Immature natural killer cell (primary cell): ENCODE measurements around the gene IDI2. TPM values are rescaled to one million over a fixed set of nuclear protein-coding genes. Genes with fewer than 3 reads are reported as not detected.
"Not testable (repeated sequence)": the region's sequence is repeated elsewhere in the genome, so short reads cannot be mapped to it uniquely, and the experiment has no call there.

Experiments used
- DNase-seq, 3 donors: peaks; one replicate each; pipeline ENCODE4 v3.0.0; 2022; ENCODE audit warnings: mixed read lengths in 1 of 3
- H3K27ac Mint-ChIP-seq, 6 donors: one replicate each; pipeline ENCODE4 v1.8.0; 2020; ENCODE audit warnings: mixed read lengths in 6 of 6, mild to moderate bottlenecking in 5 of 6, inconsistent platforms in 4 of 6, moderate library complexity in 3 of 6
- H3K27me3 Mint-ChIP-seq, 3 donors: one replicate each; pipeline ENCODE4 v1.8.0; 2020 to 2021; ENCODE audit warnings: low read depth in 3 of 3, mild to moderate bottlenecking in 3 of 3, mixed read lengths in 3 of 3, moderate library complexity in 3 of 3, inconsistent platforms in 1 of 3
- H3K36me3 Mint-ChIP-seq, 3 donors: one replicate each; pipeline ENCODE4 v1.8.0; 2020; ENCODE audit warnings: mixed read lengths in 3 of 3, inconsistent platforms in 2 of 3, mild to moderate bottlenecking in 2 of 3
- H3K4me1 Mint-ChIP-seq, 2 donors: one replicate each; pipeline ENCODE4 v1.8.0; 2020; ENCODE audit warnings: inconsistent platforms in 2 of 2, mild to moderate bottlenecking in 2 of 2, mixed read lengths in 2 of 2, moderate library complexity in 1 of 2
- H3K4me3 Mint-ChIP-seq, 5 donors: one replicate each; pipeline ENCODE4 v1.8.0; 2020; ENCODE audit warnings: mild to moderate bottlenecking in 5 of 5, mixed read lengths in 5 of 5, inconsistent platforms in 3 of 5, moderate library complexity in 3 of 5
- H3K9me3 Mint-ChIP-seq, 6 donors: one replicate each; pipeline ENCODE4 v1.8.0; 2020; ENCODE audit warnings: mild to moderate bottlenecking in 6 of 6, mixed read lengths in 6 of 6, inconsistent platforms in 4 of 6, moderate library complexity in 3 of 6
- polyA plus RNA-seq, 3 donors: library from polyadenylated mRNA; unstranded; fragments of 300-500 nt; fragmentation: Illumina TruSeq; gene quantifications; one replicate each; pipeline ENCODE4 v1.2.3, GENCODE V29; 2021

The IDI2 gene
- polyA plus RNA-seq, result under 1 TPM in 1 of 3 donors, not detected in 2; 0.19 TPM

DNA sequence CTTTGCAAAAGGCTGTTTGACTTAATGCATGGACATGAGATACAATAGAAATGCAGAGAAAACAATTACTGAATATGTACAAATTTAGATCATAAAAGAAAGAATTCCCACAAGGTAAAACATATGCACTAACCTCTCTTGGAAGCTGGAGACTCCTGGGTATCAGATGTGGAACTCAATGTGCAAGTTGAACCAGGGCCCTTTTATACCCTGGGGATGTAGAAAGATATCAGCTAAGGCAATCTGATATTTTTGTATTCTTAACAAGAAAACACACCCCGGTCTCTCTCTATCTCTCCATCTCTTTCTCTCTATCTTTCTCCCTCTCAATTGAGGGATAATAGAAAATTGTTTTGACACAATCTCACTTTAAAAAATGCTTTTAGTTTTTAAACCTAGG lies at the start of gene IDI2:
TSS of gene IDI2 (minus strand) at position 177 of the 400 bp plus-strand sequence. CDS start 1,136 bp downstream, outside the sequence.
- no peaks in the 10 kb centered on the region for H3K9me3 Mint-ChIP-seq
- no peak within 1 kb of the TSS for H3K4me3 Mint-ChIP-seq
- no peaks in the 10 kb centered on the region for H3K4me1 Mint-ChIP-seq
- H3K27ac Mint-ChIP-seq, result peak within 1 kb of the TSS in 1 of 6 donors; percentile 65
- DNase-seq, result no peak
- peaks cover 0 to 3% (median 0%) of the 10 kb centered on the region in 3 donors for H3K36me3 Mint-ChIP-seq
- H3K27me3 Mint-ChIP-seq, result peaks cover 0 to 1% (median 0%) of the 10 kb centered on the region in 3 donors

DNA sequence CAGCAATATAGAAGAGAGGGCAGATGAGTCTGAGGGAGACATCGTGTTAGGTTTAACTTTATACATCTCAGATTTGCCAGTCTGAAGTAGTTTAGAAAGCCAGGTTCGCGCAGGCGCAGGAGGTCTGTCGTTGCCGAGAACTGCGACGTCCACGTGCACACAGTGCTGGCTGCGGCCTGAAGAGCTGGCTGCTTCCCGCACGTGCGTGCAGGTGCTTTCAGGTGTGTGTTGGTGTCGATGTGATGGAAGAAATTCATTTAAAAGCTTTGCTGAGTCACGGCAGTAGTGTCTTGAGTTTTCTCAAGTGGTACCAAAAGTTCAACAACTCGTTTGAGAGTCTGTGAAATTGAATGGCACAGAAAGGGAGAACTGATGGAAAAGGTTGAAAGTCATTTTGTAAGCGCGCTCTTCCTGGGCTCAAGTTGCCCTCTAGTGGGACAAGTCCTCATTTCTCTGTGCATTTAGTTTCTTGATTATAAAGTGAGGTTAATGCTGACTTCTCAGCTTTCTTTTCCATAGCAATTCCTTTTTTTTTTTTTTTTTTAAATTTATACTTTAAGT lies 49.2 kb upstream of the IDI2 start:
- DNase-seq, result no peak
- Mint-ChIP-seq H3K4me1 (peaks cover 21 to 61% of the 10 kb centered on the region in 2 donors), H3K27me3 (peaks cover 2 to 4% (median 3%) of the 10 kb centered on the region in 3 donors), H3K9me3 (no peaks in the 10 kb centered on the region), H3K27ac (peak overlapping the region; percentile 57 to 92 (median 82)), H3K4me3 (no peak overlapping the region), H3K36me3 (peaks cover 5 to 16% (median 10%) of the 10 kb centered on the region in 3 donors)

DNA sequence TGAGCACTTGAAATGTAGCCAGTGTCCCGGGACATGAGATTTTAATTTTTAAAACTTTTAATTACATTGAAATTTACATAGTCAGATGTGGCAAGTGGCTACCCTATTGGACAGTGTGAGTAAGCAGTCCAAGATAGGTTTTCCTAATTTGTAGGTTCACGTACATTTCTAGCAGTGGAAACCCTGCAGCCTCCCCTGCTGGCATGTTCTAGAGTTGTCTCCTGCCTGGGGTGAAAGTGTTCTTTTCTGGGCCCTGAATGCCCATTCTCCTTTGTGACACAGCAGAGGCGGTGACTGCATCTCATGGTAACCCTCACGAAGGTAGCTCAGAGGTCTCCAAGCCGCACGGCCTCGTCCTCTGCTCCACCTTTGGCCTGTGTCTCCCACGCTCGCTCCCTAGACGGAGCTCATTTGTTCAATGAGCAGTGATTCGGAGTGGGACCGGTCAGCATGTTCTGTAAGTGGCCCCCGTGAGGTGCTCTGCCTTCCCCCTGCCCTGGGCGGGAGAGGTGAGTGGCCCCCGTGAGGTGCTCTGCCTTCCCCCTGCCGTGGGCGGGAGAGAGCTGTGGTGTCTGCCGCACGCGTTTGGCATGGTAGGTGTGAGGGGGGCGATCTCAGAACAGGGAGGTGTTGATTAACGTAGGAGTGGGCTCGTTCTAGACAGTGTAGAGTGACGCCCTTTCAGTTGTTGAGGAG lies 48.5 kb upstream of the IDI2 start:
- Mint-ChIP-seq H3K9me3 (no peaks in the 10 kb centered on the region), H3K36me3 (peaks cover 3 to 14% (median 8%) of the 10 kb centered on the region in 3 donors), H3K4me3 (no peak overlapping the region), H3K27ac (peak overlapping the region; percentile 57 to 92 (median 82)), H3K27me3 (peaks cover 3 to 4% (median 4%) of the 10 kb centered on the region in 3 donors), H3K4me1 (peaks cover 27 to 66% of the 10 kb centered on the region in 2 donors)
- DNase-seq, result no peak

DNA sequence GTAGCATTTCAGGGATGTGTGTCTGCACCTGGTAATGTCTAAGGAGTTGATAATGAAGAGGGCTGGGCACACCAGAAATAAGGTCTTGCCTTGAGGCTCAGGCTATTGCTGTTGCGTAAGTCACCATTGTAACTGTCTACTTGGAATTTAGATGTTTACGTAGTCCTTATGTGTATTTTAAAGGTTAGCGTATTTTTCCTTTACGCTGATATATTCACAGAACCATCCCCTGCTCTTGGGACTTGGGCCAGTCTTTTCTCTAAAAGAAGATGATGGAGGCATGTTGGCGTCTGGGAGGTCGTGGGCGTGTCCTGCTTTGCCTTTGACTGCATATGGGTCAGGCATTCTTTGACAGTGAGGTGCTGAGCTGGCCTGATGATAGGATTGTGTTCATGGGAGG lies 45.3 kb upstream of the IDI2 start:
- H3K4me3 Mint-ChIP-seq, result no peak overlapping the region
- DNase-seq, result no peak
- peak overlapping the region in 4 of 6 donors; percentile 13 to 67 (median 32) for H3K27ac Mint-ChIP-seq
- H3K9me3 Mint-ChIP-seq, result no peaks in the 10 kb centered on the region
- peaks cover 57 to 90% of the 10 kb centered on the region in 2 donors for H3K4me1 Mint-ChIP-seq
- peaks cover 3 to 14% (median 4%) of the 10 kb centered on the region in 3 donors for H3K36me3 Mint-ChIP-seq
- H3K27me3 Mint-ChIP-seq, result peaks cover 3 to 6% (median 4%) of the 10 kb centered on the region in 3 donors

DNA sequence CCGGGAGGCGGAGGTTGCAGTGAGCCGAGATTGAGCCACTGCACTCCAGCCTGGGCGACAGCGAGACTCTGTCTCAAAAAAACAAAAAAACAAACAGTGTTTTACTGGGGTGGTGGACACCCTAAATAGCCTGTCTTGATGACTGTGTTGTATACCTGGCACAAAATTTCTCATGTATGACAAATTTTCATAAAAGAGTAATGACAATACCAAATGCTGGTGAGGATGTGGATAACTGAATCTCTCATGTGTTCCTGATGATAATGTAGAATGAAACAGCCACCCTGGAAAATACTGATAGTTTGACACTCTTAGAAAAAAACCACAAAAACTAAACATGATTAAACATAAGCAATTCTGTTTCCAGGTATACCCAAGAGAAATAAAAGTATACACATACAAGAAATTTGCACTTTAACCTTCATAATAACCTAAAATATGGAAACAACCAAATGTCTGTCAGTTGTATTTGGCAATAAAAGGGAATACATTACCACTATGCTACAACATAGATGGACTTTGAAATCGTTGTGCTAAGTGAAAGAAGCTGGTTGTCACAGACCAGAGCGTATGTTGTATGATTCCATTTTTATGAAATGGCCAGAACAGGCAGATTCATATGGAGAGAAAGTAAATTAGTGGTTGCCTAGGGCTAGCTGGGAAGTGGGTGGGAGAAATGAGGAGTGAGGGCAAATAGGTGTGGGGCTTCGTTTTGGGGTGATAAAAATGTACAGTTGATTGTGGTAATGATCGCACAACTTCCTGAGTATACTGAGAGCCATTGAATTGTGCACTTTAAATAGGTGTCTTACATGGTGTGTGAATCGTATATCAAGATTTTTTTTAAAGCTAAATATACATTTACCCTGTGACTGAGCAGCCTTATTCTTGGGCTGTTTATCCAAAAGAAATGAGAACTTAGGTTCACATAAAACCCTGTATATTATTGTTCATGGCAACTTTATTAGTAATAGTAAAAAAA lies 43.0 kb upstream of the IDI2 start:
- Mint-ChIP-seq H3K27me3 (peaks cover 0 to 7% (median 6%) of the 10 kb centered on the region in 3 donors), H3K9me3 (peaks cover 0 to 1% (median 0%) of the 10 kb centered on the region in 6 donors), H3K36me3 (peaks cover 0 to 9% (median 8%) of the 10 kb centered on the region in 3 donors), H3K27ac (peak overlapping the region; percentile 61 to 90 (median 79)), H3K4me3 (peak overlapping the region; percentile 58 to 84 (median 62)), H3K4me1 (peaks cover 68 to 92% of the 10 kb centered on the region in 2 donors)
- no peak for DNase-seq

DNA sequence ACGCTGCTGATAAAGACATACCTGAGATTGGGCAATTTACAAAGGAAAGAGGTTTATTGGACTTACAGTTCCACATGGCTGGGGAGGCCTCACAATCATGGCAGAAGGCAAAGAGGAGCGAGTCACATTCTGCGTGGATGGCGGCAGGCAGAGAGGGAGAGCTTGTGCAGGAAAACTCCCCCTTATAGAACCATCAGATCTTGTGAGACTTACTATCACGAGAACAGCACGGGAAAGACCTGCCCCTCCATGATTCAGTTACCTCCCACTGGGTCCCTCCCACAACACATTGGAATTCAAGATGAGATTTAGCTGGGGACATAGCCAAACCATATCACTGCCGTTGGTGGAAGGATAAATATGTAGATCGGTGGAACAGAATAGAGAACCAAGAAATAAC lies 41.1 kb upstream of the IDI2 start:
- DNase-seq, H3K36me3 Mint-ChIP-seq, H3K9me3 Mint-ChIP-seq: not testable (repeated sequence)
- Mint-ChIP-seq H3K4me3 (peak overlapping the region in 2 of 5 donors; percentile 8 to 31), H3K27ac (peak overlapping the region; percentile 61 to 90 (median 77)), H3K27me3 (peaks cover 0 to 12% (median 6%) of the 10 kb centered on the region in 3 donors), H3K4me1 (peaks cover 88 to 98% of the 10 kb centered on the region in 2 donors)

DNA sequence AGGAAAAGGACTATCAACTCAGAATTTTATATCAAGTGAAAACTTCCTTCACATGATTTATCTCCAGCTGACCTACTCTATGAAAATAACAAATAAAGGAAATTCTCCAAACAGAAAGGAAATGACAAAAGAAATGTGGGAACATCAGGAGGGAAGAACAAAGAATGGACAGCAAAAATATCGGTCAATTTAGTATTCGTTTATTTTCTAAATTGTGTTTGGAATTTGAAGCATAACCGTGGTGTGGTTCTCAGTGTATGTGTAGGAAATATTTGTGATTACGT lies 39.2 kb upstream of the IDI2 start:
- H3K36me3 Mint-ChIP-seq, result peaks cover 0 to 9% (median 0%) of the 10 kb centered on the region in 3 donors
- H3K9me3 Mint-ChIP-seq, result peaks cover 0 to 1% (median 0%) of the 10 kb centered on the region in 6 donors
- peaks cover 0 to 12% (median 6%) of the 10 kb centered on the region in 3 donors for H3K27me3 Mint-ChIP-seq
- peaks cover 96 to 98% of the 10 kb centered on the region in 2 donors for H3K4me1 Mint-ChIP-seq
- no peak for DNase-seq
- peak overlapping the region; percentile 85 to 96 (median 93) for H3K27ac Mint-ChIP-seq
- H3K4me3 Mint-ChIP-seq, result peak overlapping the region; percentile 17 to 78 (median 48)

DNA sequence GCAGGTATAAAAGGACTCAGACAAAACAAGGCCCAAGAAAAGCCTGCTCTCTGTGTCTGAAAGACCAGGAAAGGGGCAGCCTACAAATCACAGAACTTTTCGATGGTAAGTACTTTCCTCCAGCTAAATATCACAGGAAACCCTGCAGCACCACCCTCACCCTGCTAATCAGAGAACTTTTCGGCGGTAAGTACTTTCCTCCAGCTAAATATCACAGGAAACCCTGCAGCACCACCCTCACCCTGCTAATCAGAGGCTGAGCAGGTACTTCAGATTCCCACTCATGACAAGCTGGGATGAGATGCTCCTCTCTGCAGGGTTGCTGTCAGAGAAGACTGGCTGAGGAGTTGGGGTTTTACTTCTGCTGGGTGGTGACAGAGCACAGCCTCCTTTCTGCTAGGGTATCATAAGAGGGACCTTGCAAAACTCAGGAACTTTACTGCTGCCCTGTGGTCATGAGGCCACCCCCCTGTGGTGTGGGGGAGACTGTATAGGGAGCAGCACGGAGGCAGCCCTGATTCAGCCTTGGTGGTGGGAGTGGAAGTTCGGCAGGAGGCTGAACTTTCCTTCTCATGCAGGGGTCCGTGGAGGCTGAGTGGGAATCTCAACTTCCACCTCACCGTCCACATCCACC lies 37.7 kb upstream of the IDI2 start:
- Mint-ChIP-seq H3K4me1 (peaks cover 95 to 97% of the 10 kb centered on the region in 2 donors), H3K36me3 (peaks cover 0 to 9% (median 0%) of the 10 kb centered on the region in 3 donors), H3K27ac (peak overlapping the region; percentile 85 to 96 (median 93)), H3K4me3 (peak overlapping the region; percentile 60 to 88 (median 85)), H3K9me3 (peaks cover 0 to 1% (median 0%) of the 10 kb centered on the region in 6 donors), H3K27me3 (peaks cover 0 to 10% (median 6%) of the 10 kb centered on the region in 3 donors)
- DNase-seq, result peak; percentile 64 to 68 (median 65)

DNA sequence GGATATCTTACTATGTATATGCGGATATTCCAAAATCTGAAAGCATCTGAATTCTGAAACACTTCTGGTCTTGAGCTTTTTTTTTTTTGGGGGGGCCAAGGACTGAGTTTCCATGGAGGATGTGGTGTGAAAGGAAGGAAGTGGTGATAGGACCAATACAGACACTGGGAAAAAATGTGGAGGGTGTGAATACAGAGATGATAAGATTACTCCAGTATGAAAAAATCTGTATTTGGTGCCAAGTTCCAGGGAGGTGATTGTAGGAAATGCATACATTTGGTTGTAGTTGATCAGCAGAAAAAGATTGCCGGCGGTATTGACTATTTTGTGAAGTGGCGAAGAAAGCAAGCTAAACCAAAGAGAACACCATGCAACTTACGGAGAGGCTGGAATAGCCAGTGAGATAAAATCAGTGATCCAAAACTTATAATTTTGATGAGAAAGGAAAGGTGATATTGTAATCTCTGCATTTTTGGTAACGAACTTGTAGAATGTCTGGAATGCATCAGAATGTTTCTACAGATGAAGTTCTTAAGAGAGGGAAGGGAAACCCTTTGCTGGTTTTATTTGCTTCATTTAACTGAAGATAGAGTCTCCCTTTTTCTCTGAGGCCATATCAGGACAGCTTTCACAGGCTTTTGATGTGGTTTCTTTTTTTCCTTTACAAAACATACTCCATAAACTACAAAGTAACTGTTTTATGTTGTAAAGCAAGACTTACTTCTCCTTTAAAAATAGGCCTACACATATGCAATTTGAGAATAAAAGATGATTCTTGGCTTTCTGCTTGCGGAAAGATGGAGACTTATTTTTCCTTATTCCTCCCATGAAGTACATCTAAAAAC lies 36.5 kb upstream of the IDI2 start:
- peak overlapping the region; percentile 85 to 96 (median 93) for H3K27ac Mint-ChIP-seq
- H3K27me3 Mint-ChIP-seq, result peaks cover 4 to 17% (median 9%) of the 10 kb centered on the region in 3 donors
- H3K9me3 Mint-ChIP-seq, result peaks cover 0 to 1% (median 0%) of the 10 kb centered on the region in 6 donors
- H3K4me1 Mint-ChIP-seq, result peaks cover 95 to 97% of the 10 kb centered on the region in 2 donors
- H3K36me3 Mint-ChIP-seq, result peaks cover 0 to 9% (median 2%) of the 10 kb centered on the region in 3 donors
- peak overlapping the region; percentile 60 to 88 (median 85) for H3K4me3 Mint-ChIP-seq
- no peak for DNase-seq

DNA sequence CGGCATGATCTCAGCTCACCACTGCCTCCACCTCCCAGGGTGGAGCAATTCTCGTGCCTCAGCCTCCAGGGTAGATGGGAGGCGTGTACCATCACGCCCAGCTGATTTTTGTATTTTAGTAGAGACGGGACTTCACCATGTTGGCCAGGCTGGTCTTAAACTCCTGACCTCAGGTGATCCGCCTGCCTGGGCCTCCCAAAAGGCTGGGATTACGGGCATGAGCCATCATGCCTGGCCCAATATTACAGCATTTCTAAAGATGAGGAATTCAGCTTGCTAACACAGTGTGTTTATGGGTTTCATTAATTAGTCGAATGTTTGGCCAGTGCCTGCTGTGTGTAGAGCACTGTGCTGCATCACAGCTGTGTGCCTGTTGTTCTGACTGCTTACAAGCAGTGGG lies 34.2 kb upstream of the IDI2 start:
- peaks cover 13 to 30% (median 15%) of the 10 kb centered on the region in 3 donors for H3K27me3 Mint-ChIP-seq
- peak overlapping the region; percentile 84 to 96 (median 91) for H3K27ac Mint-ChIP-seq
- H3K36me3 Mint-ChIP-seq, result peaks cover 0 to 8% (median 2%) of the 10 kb centered on the region in 3 donors
- H3K9me3 Mint-ChIP-seq, result peaks cover 0 to 1% (median 0%) of the 10 kb centered on the region in 6 donors
- DNase-seq, result no peak
- peak overlapping the region in 3 of 5 donors; percentile 20 to 57 (median 40) for H3K4me3 Mint-ChIP-seq
- H3K4me1 Mint-ChIP-seq, result peaks cover 87 to 90% of the 10 kb centered on the region in 2 donors

DNA sequence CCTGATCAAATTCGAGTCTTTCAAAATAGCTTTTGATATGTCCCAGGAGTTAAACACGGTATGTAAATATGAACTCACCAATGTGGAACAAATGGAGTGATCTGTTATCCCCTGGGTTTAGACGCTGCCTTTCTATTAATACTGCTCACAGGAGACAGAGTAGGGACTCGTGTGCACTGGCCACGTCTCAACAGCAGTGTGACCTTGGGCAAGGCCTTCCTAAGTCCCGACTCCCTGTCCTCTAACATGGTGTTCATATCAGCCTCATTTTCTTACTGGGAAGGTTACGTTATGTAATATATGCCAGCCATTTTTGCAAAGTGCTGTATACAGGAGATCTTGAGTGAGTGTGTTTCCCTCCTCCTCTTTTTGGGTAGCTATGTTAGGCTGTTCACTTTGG lies 32.4 kb upstream of the IDI2 start:
- Mint-ChIP-seq H3K27me3 (peaks cover 9 to 23% (median 15%) of the 10 kb centered on the region in 3 donors), H3K4me3 (peak overlapping the region; percentile 84 to 98 (median 93)), H3K4me1 (peaks cover 87 to 90% of the 10 kb centered on the region in 2 donors), H3K36me3 (peaks cover 6 to 9% (median 8%) of the 10 kb centered on the region in 3 donors), H3K27ac (peak overlapping the region; percentile 92 to 99 (median 96)), H3K9me3 (no peaks in the 10 kb centered on the region)
- no peak for DNase-seq

DNA sequence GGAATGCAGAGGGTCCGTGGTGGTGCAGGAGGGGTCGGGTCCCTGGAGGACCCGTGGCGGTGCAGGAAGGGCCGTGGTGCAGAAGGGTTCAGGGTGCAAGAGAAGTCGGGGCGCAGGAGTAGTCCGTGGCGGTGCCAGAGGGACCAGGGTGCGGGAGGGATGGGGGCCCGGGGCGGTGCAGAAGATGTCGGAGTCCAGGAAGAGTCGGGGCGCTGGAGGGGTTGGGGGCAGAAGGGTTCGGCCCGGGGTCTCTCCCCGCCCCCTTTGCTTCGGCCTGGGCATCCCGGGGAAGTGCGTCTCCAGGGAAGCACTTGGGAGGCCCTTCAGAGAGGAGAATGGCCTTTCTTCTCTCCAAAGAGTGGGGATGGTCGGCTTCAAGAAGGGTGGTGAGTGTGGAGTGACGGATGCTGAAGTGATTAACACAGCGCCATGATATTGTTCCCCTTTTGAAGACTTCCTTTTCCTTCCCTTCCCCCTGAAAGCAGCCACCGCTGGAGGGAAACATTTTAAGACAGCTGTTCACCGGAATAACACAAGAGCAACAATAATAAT lies 31.5 kb upstream of the IDI2 start:
- H3K4me3 Mint-ChIP-seq, result peak overlapping the region; percentile 84 to 98 (median 93)
- H3K27ac Mint-ChIP-seq, result peak overlapping the region; percentile 92 to 99 (median 96)
- DNase-seq, result no peak
- peaks cover 9 to 23% (median 15%) of the 10 kb centered on the region in 3 donors for H3K27me3 Mint-ChIP-seq
- H3K9me3 Mint-ChIP-seq, result no peaks in the 10 kb centered on the region
- peaks cover 85 to 90% of the 10 kb centered on the region in 2 donors for H3K4me1 Mint-ChIP-seq
- H3K36me3 Mint-ChIP-seq, result peaks cover 6 to 14% (median 8%) of the 10 kb centered on the region in 3 donors
